HEK293T (cell line): Measurements from ENCODE around the gene TCF7.
A peak's percentile ranks its signal among the peaks of the same experiment; 100 is the strongest.

Source experiments
- CTCF ChIA-PET: fragments of 350-600 bp; formaldehyde crosslinking; extraction: SDS; loops from one replicate; lab custom pipeline; 2021; ENCODE audit warnings: antibody characterized with exemption, inconsistent platforms; lab: Yijun Ruan, JAX
- POLR2A ChIA-PET: fragments of 350-600 bp; formaldehyde crosslinking; extraction: SDS; loops from one replicate; lab custom pipeline; 2020; ENCODE audit warnings: antibody characterized with exemption, inconsistent platforms; lab: Yijun Ruan, JAX
- DNase-seq: peaks from one replicate; pipeline ENCODE4 v3.0.0; 2012; ENCODE audit warnings: mixed read lengths; ENCODE audit errors: extremely low spot score
- BHLHE40 ChIP-seq: fragments of 450-650 bp; IDR thresholded peaks from 2 replicates; pipeline ENCODE4 v1.6.1; 2016; ENCODE audit warnings: mild to moderate bottlenecking, moderate library complexity, borderline replicate concordance
- CTBP1 ChIP-seq: fragments of 450-650 bp; IDR thresholded peaks from 2 replicates; pipeline ENCODE4 v1.6.1; 2016; ENCODE audit warnings: borderline replicate concordance
- ELF4 ChIP-seq: fragments of 450-650 bp; IDR thresholded peaks from 2 replicates; pipeline ENCODE4 v1.6.1; 2017; ENCODE audit warnings: antibody characterized with exemption
- FOXA1 ChIP-seq: fragments of 450-650 bp; IDR thresholded peaks from 2 replicates; pipeline ENCODE4 v1.6.1; 2016; ENCODE audit warnings: mild to moderate bottlenecking
- FOXK2 ChIP-seq: fragments of 450-650 bp; IDR thresholded peaks from 2 replicates; pipeline ENCODE4 v1.6.1; 2016; ENCODE audit warnings: mild to moderate bottlenecking
- FOXM1 ChIP-seq: fragments of 450-650 bp; IDR thresholded peaks from 2 replicates; pipeline ENCODE4 v1.6.1; 2017; ENCODE audit warnings: mild to moderate bottlenecking, borderline replicate concordance
- HDGF ChIP-seq: fragments of 450-650 bp; IDR thresholded peaks from 2 replicates; pipeline ENCODE4 v1.6.1; 2017; ENCODE audit warnings: antibody characterized with exemption, borderline replicate concordance
- L3MBTL2 ChIP-seq: fragments of 450-650 bp; conservative IDR thresholded peaks from 2 replicates; pipeline ENCODE4 v1.6.1; 2016; ENCODE audit warnings: mild to moderate bottlenecking
- LEF1 ChIP-seq: fragments of 450-650 bp; IDR thresholded peaks from 2 replicates; pipeline ENCODE4 v1.6.1; 2017; ENCODE audit warnings: mild to moderate bottlenecking, borderline replicate concordance
- NFRKB ChIP-seq: fragments of 450-650 bp; IDR thresholded peaks from 2 replicates; pipeline ENCODE4 v1.6.1; 2016; ENCODE audit warnings: mild to moderate bottlenecking, moderate library complexity
- SP1 ChIP-seq: fragments of 450-650 bp; IDR thresholded peaks from 2 replicates; pipeline ENCODE4 v1.6.1; 2017
- SUZ12 ChIP-seq: fragments of 450-650 bp; IDR thresholded peaks from 2 replicates; pipeline ENCODE4 v1.6.1; 2016; ENCODE audit warnings: mild to moderate bottlenecking
- TARDBP ChIP-seq: fragments of 450-650 bp; IDR thresholded peaks from 2 replicates; pipeline ENCODE4 v1.6.1; 2016
- ZNF384 ChIP-seq: fragments of 450-650 bp; IDR thresholded peaks from 2 replicates; pipeline ENCODE4 v1.6.1; 2016
- TF ChIP-seq, protein P1 (sequence below): fragments of 450-650 bp; IDR thresholded peaks from 2 replicates; pipeline ENCODE4 v1.6.1; 2016

TCF7 gene

DNA sequence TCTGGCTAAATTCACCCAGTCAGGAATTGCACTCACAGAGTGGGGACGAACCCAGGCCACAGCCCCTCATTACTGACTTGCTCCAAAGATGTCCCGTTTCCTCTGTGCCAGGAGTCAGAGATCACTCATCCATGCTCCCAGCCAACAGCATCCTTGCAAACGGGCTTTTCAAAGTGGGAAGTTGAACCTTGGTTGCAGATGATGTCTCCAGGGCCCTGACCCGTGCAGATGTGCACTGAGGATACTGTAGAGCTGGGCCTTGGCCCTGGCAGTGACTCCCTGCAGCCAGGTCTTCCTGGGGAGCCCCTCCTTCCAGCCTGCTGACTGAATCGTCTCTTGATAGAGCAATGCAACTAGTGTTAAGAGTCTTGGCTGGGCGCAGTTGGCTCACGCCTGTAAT lies 22.3 kb downstream of the TCF7 start:
- TF ChIP-seq FOXA1, result no peak
- TF ChIP-seq, protein P1, sequence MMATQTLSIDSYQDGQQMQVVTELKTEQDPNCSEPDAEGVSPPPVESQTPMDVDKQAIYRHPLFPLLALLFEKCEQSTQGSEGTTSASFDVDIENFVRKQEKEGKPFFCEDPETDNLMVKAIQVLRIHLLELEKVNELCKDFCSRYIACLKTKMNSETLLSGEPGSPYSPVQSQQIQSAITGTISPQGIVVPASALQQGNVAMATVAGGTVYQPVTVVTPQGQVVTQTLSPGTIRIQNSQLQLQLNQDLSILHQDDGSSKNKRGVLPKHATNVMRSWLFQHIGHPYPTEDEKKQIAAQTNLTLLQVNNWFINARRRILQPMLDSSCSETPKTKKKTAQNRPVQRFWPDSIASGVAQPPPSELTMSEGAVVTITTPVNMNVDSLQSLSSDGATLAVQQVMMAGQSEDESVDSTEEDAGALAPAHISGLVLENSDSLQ, result no peak
- TF ChIP-seq FOXK2, result no peak
- no peak for TF ChIP-seq TARDBP
- no peak for TF ChIP-seq HDGF
- no peak for TF ChIP-seq LEF1
- TF ChIP-seq FOXM1, result no peak
- TF ChIP-seq L3MBTL2, result no peak
- TF ChIP-seq ELF4, result no peak
- TF ChIP-seq NFRKB, result no peak
- TF ChIP-seq SP1, result no peak
- TF ChIP-seq BHLHE40, result no peak
- TF ChIP-seq SUZ12, result no peak
- POLR2A ChIA-PET, result interaction anchor here (1.0 kb wide), 1 partner anchor 106 kb away, joined by 3 read pairs; no protein-coding TSS in a partner anchor
- DNase-seq, result no peak
- CTCF ChIA-PET, result interaction anchor here (1.1 kb wide), 1 partner anchor 97 kb away, joined by 3 read pairs; no protein-coding TSS in a partner anchor

DNA sequence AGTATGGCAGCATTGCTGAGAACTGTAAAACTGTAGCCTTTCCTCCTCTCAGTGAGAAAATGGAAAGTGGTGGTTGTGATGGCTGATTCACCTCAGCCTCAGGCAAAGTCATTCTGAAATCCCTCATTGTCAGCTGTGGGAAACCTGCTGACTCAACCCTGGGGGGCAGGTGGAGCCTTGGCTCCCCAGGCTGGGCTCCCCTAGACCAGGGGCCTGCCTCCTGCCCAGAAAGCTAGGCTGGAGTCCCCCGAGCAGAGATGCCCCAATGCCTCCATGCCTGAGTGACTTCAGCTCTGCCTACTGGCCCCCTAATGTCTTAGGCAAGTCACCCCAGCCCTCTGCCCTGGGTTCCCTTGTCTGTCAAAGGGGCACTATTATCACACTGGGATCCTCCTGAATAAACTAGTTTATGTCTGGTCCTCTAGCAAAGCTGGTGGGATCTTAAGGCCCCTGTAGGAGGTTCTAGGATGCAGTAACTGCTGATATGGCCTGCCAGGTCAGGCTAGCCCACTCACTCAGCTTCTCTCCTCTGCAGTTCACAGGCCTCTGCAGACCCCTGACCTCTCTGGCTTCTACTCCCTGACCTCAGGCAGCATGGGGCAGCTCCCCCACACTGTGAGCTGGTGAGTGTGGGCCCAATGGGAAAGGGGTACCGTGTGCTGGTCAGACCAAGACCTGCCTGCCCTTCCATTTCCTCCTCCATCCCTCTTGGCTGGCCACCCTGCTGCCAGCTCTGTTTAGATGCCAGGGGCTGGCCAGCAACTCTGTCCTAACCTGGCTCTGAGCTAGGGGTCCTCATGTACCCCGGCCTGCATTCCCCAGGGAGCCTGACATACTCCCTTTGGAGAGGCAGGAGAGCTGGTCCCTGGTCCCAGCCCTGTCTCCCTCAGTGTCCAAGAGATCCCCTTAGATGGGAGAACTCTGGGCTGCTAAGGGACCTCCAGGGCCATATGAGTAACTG lies 24.2 kb downstream of the TCF7 start:
- ChIA-PET CTCF (interaction anchor here (0.6 to 7.1 kb wide), 5 partner anchors 10 to 97 kb away, joined by 3 to 76 read pairs (median 14); no protein-coding TSS in a partner anchor), POLR2A (interaction anchor here (0.8 kb wide), 1 partner anchor 10 kb away, joined by 3 read pairs; no protein-coding TSS in a partner anchor)
- TF ChIP-seq CTBP1 (no peak), FOXA1 (no peak), ZNF384 (no peak), SUZ12 (no peak), FOXK2 (no peak), NFRKB (no peak), ELF4 (no peak), LEF1 (no peak), BHLHE40 (no peak), FOXM1 (no peak), TARDBP (no peak), L3MBTL2 (no peak)
- TF ChIP-seq, protein P1, result no peak
- DNase-seq, result no peak

DNA sequence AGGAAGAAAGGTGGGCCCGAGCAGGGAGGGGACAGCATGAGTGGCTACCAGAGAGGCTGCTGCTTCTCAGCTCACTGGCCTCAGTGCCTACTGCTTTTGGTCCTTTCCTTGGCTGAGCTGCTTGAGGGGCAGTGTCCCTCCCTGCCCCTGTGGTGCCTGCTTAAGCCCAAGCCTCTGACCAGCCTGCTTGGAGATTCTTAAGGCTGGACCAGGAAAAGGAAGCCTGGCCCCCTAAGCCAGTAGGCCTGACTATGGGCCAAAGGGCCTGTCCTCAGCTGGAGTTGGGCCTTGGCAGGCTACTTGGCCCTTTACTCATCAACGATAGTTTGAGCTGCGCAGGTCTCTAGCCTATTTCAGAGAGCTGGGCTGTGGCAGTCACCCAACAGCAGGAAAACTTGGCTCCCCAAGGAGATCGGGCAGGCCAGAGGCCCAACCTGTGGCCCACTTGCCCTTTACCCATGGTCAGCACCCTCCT lies 24.9 kb downstream of the TCF7 start:
- CTCF ChIA-PET, result interaction anchor here (0.6 to 7.1 kb wide), 5 partner anchors 10 to 97 kb away, joined by 3 to 76 read pairs (median 14); no protein-coding TSS in a partner anchor
- no peak for DNase-seq
- POLR2A ChIA-PET, result interaction anchor here (0.8 kb wide), 1 partner anchor 10 kb away, joined by 3 read pairs; no protein-coding TSS in a partner anchor
- no peak for TF ChIP-seq L3MBTL2
- no peak for TF ChIP-seq FOXK2
- no peak for TF ChIP-seq TARDBP
- TF ChIP-seq FOXA1, result no peak
- no peak for TF ChIP-seq SP1
- TF ChIP-seq NFRKB, result no peak
- TF ChIP-seq ELF4, result no peak

DNA sequence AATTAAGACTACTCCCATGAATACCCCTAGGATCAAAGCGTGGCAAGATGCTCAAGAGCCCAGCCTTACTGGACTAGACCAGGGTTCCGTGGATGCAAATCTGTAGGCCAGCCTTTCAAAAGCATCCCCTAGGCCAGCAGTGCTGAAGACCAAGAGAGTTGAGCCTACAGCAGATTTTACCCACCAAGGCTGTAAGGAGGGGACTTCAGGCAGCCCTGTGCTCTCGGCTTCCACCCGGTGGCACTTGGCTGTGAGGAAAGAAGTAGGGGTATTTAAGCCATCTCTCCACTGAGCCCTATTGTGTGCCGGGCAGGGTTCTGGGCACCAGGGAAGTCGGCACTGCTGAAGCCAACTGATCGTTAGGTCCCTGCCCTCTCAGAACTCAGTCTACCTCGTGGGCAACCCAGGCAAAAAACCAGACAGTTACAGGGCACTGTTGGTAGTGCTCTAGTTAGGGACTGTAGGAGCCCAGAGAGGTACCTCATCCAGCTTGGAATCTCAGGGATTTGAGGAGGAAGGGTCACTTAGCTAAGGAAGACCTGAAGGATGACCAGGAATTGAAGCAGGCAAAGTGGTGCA lies 25.5 kb downstream of the TCF7 start:
- TF ChIP-seq, protein P1, result no peak
- ChIA-PET CTCF (interaction anchor here (0.6 to 7.1 kb wide), 12 partner anchors 9 to 123 kb away, joined by 3 to 76 read pairs (median 6); no protein-coding TSS in a partner anchor), POLR2A (interaction anchor here (0.8 to 1.2 kb wide), 2 partner anchors 11 to 100 kb away, joined by 3 read pairs; no protein-coding TSS in a partner anchor)
- no peak for DNase-seq

DNA sequence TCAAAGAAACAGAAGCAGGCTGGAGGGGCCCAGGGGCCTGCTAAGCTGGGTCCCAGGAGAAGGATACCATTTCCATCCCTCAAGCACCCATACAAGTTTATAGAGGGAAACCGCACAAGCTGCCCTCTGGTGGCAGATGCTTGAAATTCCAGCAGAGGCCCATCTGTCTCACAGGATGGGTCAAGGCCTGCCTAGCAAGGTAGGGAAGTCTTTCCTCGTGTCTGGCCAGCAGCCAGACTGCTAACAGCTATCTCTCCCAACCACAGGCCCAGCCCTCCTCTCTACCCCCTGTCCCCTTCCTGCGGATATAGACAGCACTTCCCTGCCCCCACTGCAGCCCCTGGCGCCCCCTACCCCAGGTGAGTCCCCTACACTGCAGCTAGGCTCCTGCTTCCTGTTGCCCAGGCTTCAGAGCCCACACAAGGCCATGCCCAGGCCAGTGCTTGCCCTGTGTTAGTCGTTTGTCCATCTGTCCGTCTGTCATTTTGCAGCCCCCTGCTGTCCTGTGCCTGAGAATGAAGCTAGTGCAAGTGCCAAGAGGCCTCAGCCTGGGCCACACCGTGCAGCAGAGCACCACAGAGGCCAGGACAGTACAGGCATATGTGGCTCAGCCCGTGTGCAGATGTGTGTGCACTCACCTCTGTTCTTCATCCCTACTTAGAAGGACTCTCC lies 26.2 kb downstream of the TCF7 start:
- CTCF ChIA-PET, result interaction anchor here (0.8 to 7.1 kb wide), 16 partner anchors 9 to 144 kb away, joined by 3 to 76 read pairs (median 4); no protein-coding TSS in a partner anchor
- POLR2A ChIA-PET, result interaction anchor here (1.2 kb wide), 1 partner anchor 101 kb away, joined by 3 read pairs; no protein-coding TSS in a partner anchor
- DNase-seq, result peak; percentile 58
- TF ChIP-seq TARDBP, result no peak
- TF ChIP-seq CTBP1, result no peak
- no peak for TF ChIP-seq LEF1
- TF ChIP-seq L3MBTL2, result no peak
- no peak for TF ChIP-seq SP1
- no peak for TF ChIP-seq NFRKB
- TF ChIP-seq BHLHE40, result no peak
- TF ChIP-seq HDGF, result no peak
- no peak for TF ChIP-seq ELF4
- no peak for TF ChIP-seq FOXK2
